ENCODE results near the gene ITGAE.
"Not testable (repeated sequence)": the region's sequence is repeated elsewhere in the genome, so short reads cannot be mapped to it uniquely, and the experiment has no call there.

Gene ITGAE

GRCh38 chr17:3738562-3739295 lies 62.3 kb downstream of the ITGAE start:
- Histone ChIP-seq H2BK5ac (ENCODE audit: low read depth, low read length, poor library complexity, severe bottlenecking) (no peak overlapping the region), H3K79me1 (replicated peaks; ENCODE audit: low read length, poor library complexity, severe bottlenecking) (no peaks in the 10 kb centered on the region), H3K27ac (ENCODE audit: low read length, poor library complexity, severe bottlenecking) (no peak overlapping the region), H4K8ac (ENCODE audit: low read length) (no peak overlapping the region), H2AK5ac (ENCODE audit: low read length, severe bottlenecking) (no peak overlapping the region), H2BK15ac (ENCODE audit: low read depth, poor library complexity, severe bottlenecking) (no peak overlapping the region), H3K4me3 (ENCODE audit: insufficient read depth in 1 of 2, low read depth in 1 of 2, low read length in 2 of 2) (peak overlapping the region in 1 of 2 experiments; percentile 71), H3K14ac (ENCODE audit: low read length in 2 of 2) (no peak overlapping the region), H3K4me1 (ENCODE audit: control insufficient read depth, insufficient read depth, low read depth, low read length) (peaks cover 9% of the 10 kb centered on the region), H3K27me3 (ENCODE audit: control insufficient read depth in 1 of 2, insufficient read depth in 1 of 2, low read length in 2 of 2) (peaks cover 0 to 31% of the 10 kb centered on the region in 2 experiments), H3K4me2 (ENCODE audit: low read length, poor library complexity, severe bottlenecking) (no peak overlapping the region), H3K36me3 (ENCODE audit: control insufficient read depth in 1 of 2, insufficient read depth in 2 of 2, low read depth in 1 of 2, low read length in 2 of 2) (no peaks in the 10 kb centered on the region), H4K91ac (ENCODE audit: low read length) (no peak overlapping the region), H3K9me3 (ENCODE audit: control insufficient read depth, low read length) (no peaks in the 10 kb centered on the region), H2BK120ac (ENCODE audit: low read depth, low read length) (no peak overlapping the region), H3K23ac (ENCODE audit: low read length in 2 of 2) (no peak overlapping the region), H3K9ac (ENCODE audit: low read length) (peak overlapping the region; percentile 78), H3K4ac (ENCODE audit: low read depth in 1 of 2, low read length in 2 of 2) (no peak overlapping the region), H2AFZ (ENCODE audit: low read depth, low read length) (no peak overlapping the region), H2BK12ac (ENCODE audit: low read length in 2 of 2) (no peak overlapping the region), H3K18ac (ENCODE audit: low read depth in 1 of 2, low read length in 2 of 2) (no peak overlapping the region)
- WGBS: 58% methylated on average over 16 of the region's 16 CpGs
- DNase-seq: no peak

- no peaks in the 10 kb centered on the region for H3K79me1 ChIP-seq (replicated peaks; ENCODE audit: low read length, poor library complexity, severe bottlenecking)
- DNase-seq: peak; percentile 24
- H3K4me3 ChIP-seq (ENCODE audit: insufficient read depth in 1 of 2, low read depth in 1 of 2, low read length in 2 of 2): no peak overlapping the region
- no peak overlapping the region for H4K8ac ChIP-seq (ENCODE audit: low read length)
- no peaks in the 10 kb centered on the region for H3K36me3 ChIP-seq (ENCODE audit: control insufficient read depth in 1 of 2, insufficient read depth in 2 of 2, low read depth in 1 of 2, low read length in 2 of 2)
- no peak overlapping the region for H3K14ac ChIP-seq (ENCODE audit: low read length in 2 of 2)
- no peak overlapping the region for H2BK120ac ChIP-seq (ENCODE audit: low read depth, low read length)
- WGBS: 83% methylated on average over 8 of the region's 8 CpGs
- no peak overlapping the region for H3K4ac ChIP-seq (ENCODE audit: low read depth in 1 of 2, low read length in 2 of 2)
- no peak overlapping the region for H2BK15ac ChIP-seq (ENCODE audit: low read depth, poor library complexity, severe bottlenecking)
- no peak overlapping the region for H4K91ac ChIP-seq (ENCODE audit: low read length)
- H2AFZ ChIP-seq (ENCODE audit: low read depth, low read length): no peak overlapping the region
- no peak overlapping the region for H2AK5ac ChIP-seq (ENCODE audit: low read length, severe bottlenecking)
- H3K27ac ChIP-seq (ENCODE audit: low read length, poor library complexity, severe bottlenecking): no peak overlapping the region
- H3K4me1 ChIP-seq (ENCODE audit: control insufficient read depth, insufficient read depth, low read depth, low read length): peaks cover 20% of the 10 kb centered on the region
- H2BK12ac ChIP-seq (ENCODE audit: low read length in 2 of 2): no peak overlapping the region
- peaks cover 0 to 31% of the 10 kb centered on the region in 2 experiments for H3K27me3 ChIP-seq (ENCODE audit: control insufficient read depth in 1 of 2, insufficient read depth in 1 of 2, low read length in 2 of 2)
- H2BK5ac ChIP-seq (ENCODE audit: low read depth, low read length, poor library complexity, severe bottlenecking): no peak overlapping the region
- no peak overlapping the region for H3K4me2 ChIP-seq (ENCODE audit: low read length, poor library complexity, severe bottlenecking)
- H3K9ac ChIP-seq (ENCODE audit: low read length): no peak overlapping the region
- H3K23ac ChIP-seq (ENCODE audit: low read length in 2 of 2): no peak overlapping the region
- no peak overlapping the region for H3K18ac ChIP-seq (ENCODE audit: low read depth in 1 of 2, low read length in 2 of 2)
- H3K9me3 ChIP-seq (ENCODE audit: control insufficient read depth, low read length): no peaks in the 10 kb centered on the region
Measured at GRCh38 chr17:3735515-3735914, 65.5 kb downstream of the ITGAE start.

GRCh38 chr17:3734911-3735276 lies 66.1 kb downstream of the ITGAE start:
- peaks cover 0 to 25% of the 10 kb centered on the region in 2 experiments for H3K27me3 ChIP-seq (ENCODE audit: control insufficient read depth in 1 of 2, insufficient read depth in 1 of 2, low read length in 2 of 2)
- H3K9ac ChIP-seq (ENCODE audit: low read length); H2BK15ac ChIP-seq (ENCODE audit: low read depth, poor library complexity, severe bottlenecking); H2BK12ac ChIP-seq (ENCODE audit: low read length in 2 of 2); H3K27ac ChIP-seq (ENCODE audit: low read length, poor library complexity, severe bottlenecking); H2BK5ac ChIP-seq (ENCODE audit: low read depth, low read length, poor library complexity, severe bottlenecking); H4K8ac ChIP-seq (ENCODE audit: low read length); H3K23ac ChIP-seq (ENCODE audit: low read length in 2 of 2); H2AFZ ChIP-seq (ENCODE audit: low read depth, low read length); H3K4me3 ChIP-seq (ENCODE audit: insufficient read depth in 1 of 2, low read depth in 1 of 2, low read length in 2 of 2); H3K14ac ChIP-seq (ENCODE audit: low read length in 2 of 2); H3K9me3 ChIP-seq (ENCODE audit: control insufficient read depth, low read length); H3K18ac ChIP-seq (ENCODE audit: low read depth in 1 of 2, low read length in 2 of 2); H3K4me2 ChIP-seq (ENCODE audit: low read length, poor library complexity, severe bottlenecking); H3K79me1 ChIP-seq (replicated peaks; ENCODE audit: low read length, poor library complexity, severe bottlenecking); H2BK120ac ChIP-seq (ENCODE audit: low read depth, low read length); H3K36me3 ChIP-seq (ENCODE audit: control insufficient read depth in 1 of 2, insufficient read depth in 2 of 2, low read depth in 1 of 2, low read length in 2 of 2); H3K4ac ChIP-seq (ENCODE audit: low read depth in 1 of 2, low read length in 2 of 2); H4K91ac ChIP-seq (ENCODE audit: low read length); DNase-seq; H2AK5ac ChIP-seq (ENCODE audit: low read length, severe bottlenecking): not testable (repeated sequence)
- WGBS: 94% methylated on average over 10 of the region's 10 CpGs
- H3K4me1 ChIP-seq (ENCODE audit: control insufficient read depth, insufficient read depth, low read depth, low read length): peaks cover 21% of the 10 kb centered on the region

GRCh38 chr17:3732210-3732621 lies 68.8 kb downstream of the ITGAE start:
- Histone ChIP-seq H2BK5ac (ENCODE audit: low read depth, low read length, poor library complexity, severe bottlenecking) (no peak overlapping the region), H3K4me2 (ENCODE audit: low read length, poor library complexity, severe bottlenecking) (no peak overlapping the region)

More at GRCh38 chr17:3732210-3732621, 68.8 kb downstream of the ITGAE start:
- H3K9ac ChIP-seq (ENCODE audit: low read length): peak overlapping the region; percentile 21
- no peak overlapping the region for H3K4me3 ChIP-seq (ENCODE audit: insufficient read depth in 1 of 2, low read depth in 1 of 2, low read length in 2 of 2)
- H3K4ac ChIP-seq (ENCODE audit: low read depth in 1 of 2, low read length in 2 of 2): no peak overlapping the region
- H2BK120ac ChIP-seq (ENCODE audit: low read depth, low read length): no peak overlapping the region
- peaks cover 10% of the 10 kb centered on the region for H3K79me1 ChIP-seq (replicated peaks; ENCODE audit: low read length, poor library complexity, severe bottlenecking)
- no peak overlapping the region for H2BK12ac ChIP-seq (ENCODE audit: low read length in 2 of 2)
- WGBS: 50% methylated on average over 9 of the region's 9 CpGs
- peak; percentile 29 for DNase-seq
- peaks cover 0 to 2% of the 10 kb centered on the region in 2 experiments for H3K36me3 ChIP-seq (ENCODE audit: control insufficient read depth in 1 of 2, insufficient read depth in 2 of 2, low read depth in 1 of 2, low read length in 2 of 2)
- no peak overlapping the region for H2AK5ac ChIP-seq (ENCODE audit: low read length, severe bottlenecking)
- H3K9me3 ChIP-seq (ENCODE audit: control insufficient read depth, low read length): no peaks in the 10 kb centered on the region
- no peak overlapping the region for H3K18ac ChIP-seq (ENCODE audit: low read depth in 1 of 2, low read length in 2 of 2)
- peak overlapping the region; percentile 59 for H4K91ac ChIP-seq (ENCODE audit: low read length)
- H4K8ac ChIP-seq (ENCODE audit: low read length): peak overlapping the region; percentile 4
- H3K4me1 ChIP-seq (ENCODE audit: control insufficient read depth, insufficient read depth, low read depth, low read length): peaks cover 12% of the 10 kb centered on the region
- no peak overlapping the region for H3K14ac ChIP-seq (ENCODE audit: low read length in 2 of 2)
- H3K27ac ChIP-seq (ENCODE audit: low read length, poor library complexity, severe bottlenecking): peak overlapping the region; percentile 38
- H2BK15ac ChIP-seq (ENCODE audit: low read depth, poor library complexity, severe bottlenecking): no peak overlapping the region
- H3K27me3 ChIP-seq (ENCODE audit: control insufficient read depth in 1 of 2, insufficient read depth in 1 of 2, low read length in 2 of 2): peaks cover 0 to 9% of the 10 kb centered on the region in 2 experiments
- H2AFZ ChIP-seq (ENCODE audit: low read depth, low read length): no peak overlapping the region
- no peak overlapping the region for H3K23ac ChIP-seq (ENCODE audit: low read length in 2 of 2)

Measured in mesenchymal stem cell (in vitro differentiated cells and primary cell).